GM12892 (cell line): Measurements from ENCODE around the gene TRIM59.

Source experiments
- POLR2A ChIP-seq: IDR thresholded peaks from 2 replicates; pipeline ENCODE4 v1.6.1; 2011; ENCODE audit warnings: low read depth, low read length, control low read depth
- POLR2AphosphoS5 ChIP-seq: IDR thresholded peaks from 2 replicates; pipeline ENCODE4 v1.6.1; 2011; ENCODE audit warnings: low read depth, low read length, control low read depth

- TF ChIP-seq POLR2AphosphoS5 (no peak), POLR2A (no peak)
These were observed 3.7 kb downstream of the TRIM59 start for GRCh38 chr3:160445854-160446253.
